CD4-positive, alpha-beta T cell treated with Interleukin-15 for 1 hour (primary cell): ENCODE results near the gene STK35.

Experiments
- DNase-seq: peaks from one replicate; pipeline ENCODE4 v3.0.0-alpha.2; 2020

The STK35 gene

GRCh38 chr20:2101057-2101864, at the start of gene STK35:
TSS of gene STK35 (plus strand) at chr20:2101827. CDS start at chr20:2101882, 55 bp downstream.
- DNase-seq: no peak

GRCh38 chr20:2051946-2052345, 49.7 kb upstream of the STK35 start:
- DNase-seq: no peak

- no peak for DNase-seq
Observed at GRCh38 chr20:2052741-2053140, 48.9 kb upstream of the STK35 start.

GRCh38 chr20:2053615-2054014, 48.0 kb upstream of the STK35 start:
- DNase-seq: no peak

GRCh38 chr20:2054911-2055310, 46.7 kb upstream of the STK35 start:
- DNase-seq: no peak

GRCh38 chr20:2059411-2059810, 42.2 kb upstream of the STK35 start:
- DNase-seq: no peak

- no peak for DNase-seq
Observed at GRCh38 chr20:2065099-2065498, 36.5 kb upstream of the STK35 start.

- no peak for DNase-seq
Observed at GRCh38 chr20:2066461-2067122, 35.0 kb upstream of the STK35 start.

GRCh38 chr20:2080532-2081224, 20.9 kb upstream of the STK35 start:
- no peak for DNase-seq

GRCh38 chr20:2084703-2085102, 16.9 kb upstream of the STK35 start:
- DNase-seq: peak; percentile 47

GRCh38 chr20:2086177-2086979, 15.2 kb upstream of the STK35 start:
- DNase-seq: no peak

GRCh38 chr20:2086980-2087377, 14.6 kb upstream of the STK35 start:
- DNase-seq: no peak

- DNase-seq: no peak
Observed at GRCh38 chr20:2088891-2089290, 12.7 kb upstream of the STK35 start.

GRCh38 chr20:2089447-2089846, 12.2 kb upstream of the STK35 start:
- no peak for DNase-seq

GRCh38 chr20:2093159-2093781, 8.4 kb upstream of the STK35 start:
- no peak for DNase-seq

- DNase-seq: no peak
Observed at GRCh38 chr20:2093883-2094282, 7.7 kb upstream of the STK35 start.

- DNase-seq: peak; percentile 88
Observed at GRCh38 chr20:2101865-2102584, 398 bp downstream of the STK35 start.

- peak; percentile 83 for DNase-seq
Observed at GRCh38 chr20:2102585-2103460, 1.2 kb downstream of the STK35 start.

- no peak for DNase-seq
Observed at GRCh38 chr20:2103461-2104153, 2.0 kb downstream of the STK35 start.

GRCh38 chr20:2104236-2104635, 2.6 kb downstream of the STK35 start:
- no peak for DNase-seq
